GM12872 (cell line): ENCODE measurements around the gene CD2AP.

ENCODE experiments used
- TF ChIP-seq, protein P1 (sequence below): IDR thresholded peaks from 3 replicates; pipeline ENCODE4 v1.5.1; 2011; ENCODE audit warnings: low read depth, mild to moderate bottlenecking, low read length, moderate library complexity; ENCODE audit not compliant: insufficient read depth

CD2AP gene

DNA sequence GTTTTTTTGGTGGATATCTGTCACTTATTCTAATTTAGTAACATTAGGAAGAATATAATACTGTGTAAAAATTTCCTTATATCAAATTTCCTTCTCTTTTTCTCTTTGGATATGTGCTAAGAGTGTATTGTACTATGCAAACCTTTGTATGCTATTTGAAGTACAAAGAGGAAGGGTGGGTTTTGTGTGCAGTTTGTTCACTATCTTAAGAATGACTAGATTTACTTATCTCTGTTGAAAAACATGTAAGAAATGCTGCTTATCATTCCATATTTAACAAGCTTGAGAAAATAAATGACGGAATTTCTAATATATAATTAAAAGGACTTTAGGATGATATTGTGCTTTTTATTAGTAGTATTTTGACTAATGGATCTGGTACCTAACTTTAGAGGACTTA, 13.1 kb downstream of the CD2AP start:
- TF ChIP-seq, protein P1, sequence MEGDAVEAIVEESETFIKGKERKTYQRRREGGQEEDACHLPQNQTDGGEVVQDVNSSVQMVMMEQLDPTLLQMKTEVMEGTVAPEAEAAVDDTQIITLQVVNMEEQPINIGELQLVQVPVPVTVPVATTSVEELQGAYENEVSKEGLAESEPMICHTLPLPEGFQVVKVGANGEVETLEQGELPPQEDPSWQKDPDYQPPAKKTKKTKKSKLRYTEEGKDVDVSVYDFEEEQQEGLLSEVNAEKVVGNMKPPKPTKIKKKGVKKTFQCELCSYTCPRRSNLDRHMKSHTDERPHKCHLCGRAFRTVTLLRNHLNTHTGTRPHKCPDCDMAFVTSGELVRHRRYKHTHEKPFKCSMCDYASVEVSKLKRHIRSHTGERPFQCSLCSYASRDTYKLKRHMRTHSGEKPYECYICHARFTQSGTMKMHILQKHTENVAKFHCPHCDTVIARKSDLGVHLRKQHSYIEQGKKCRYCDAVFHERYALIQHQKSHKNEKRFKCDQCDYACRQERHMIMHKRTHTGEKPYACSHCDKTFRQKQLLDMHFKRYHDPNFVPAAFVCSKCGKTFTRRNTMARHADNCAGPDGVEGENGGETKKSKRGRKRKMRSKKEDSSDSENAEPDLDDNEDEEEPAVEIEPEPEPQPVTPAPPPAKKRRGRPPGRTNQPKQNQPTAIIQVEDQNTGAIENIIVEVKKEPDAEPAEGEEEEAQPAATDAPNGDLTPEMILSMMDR = no peak

DNA sequence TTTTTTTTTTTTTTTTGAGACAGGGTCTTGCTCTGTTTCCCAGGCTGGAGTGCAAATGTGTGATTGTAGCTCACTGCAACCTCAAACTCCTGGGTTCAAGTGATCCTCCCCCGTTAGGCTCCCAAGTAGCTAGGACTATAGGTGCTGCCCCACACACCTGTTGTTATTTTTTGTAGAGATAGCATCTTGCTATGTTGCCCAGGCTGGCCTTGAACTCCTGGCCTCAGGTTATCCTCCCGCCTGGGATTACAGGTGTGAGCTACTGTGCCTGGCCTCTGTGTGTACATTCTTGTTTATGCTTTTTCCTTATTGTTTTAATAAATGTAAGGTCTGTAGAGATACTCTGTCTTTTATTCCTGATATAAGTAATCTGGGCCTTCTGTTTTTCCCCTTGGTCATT, 14.8 kb downstream of the CD2AP start:
- TF ChIP-seq, protein P1 = no peak

GRCh38 chr6:47495207-47495606, 17.6 kb downstream of the CD2AP start:
- TF ChIP-seq, protein P1 = no peak

- TF ChIP-seq, protein P1 = no peak
Measured at GRCh38 chr6:47495954-47496545, 18.5 kb downstream of the CD2AP start.

GRCh38 chr6:47496935-47497579, 19.5 kb downstream of the CD2AP start:
- TF ChIP-seq, protein P1 = no peak

DNA sequence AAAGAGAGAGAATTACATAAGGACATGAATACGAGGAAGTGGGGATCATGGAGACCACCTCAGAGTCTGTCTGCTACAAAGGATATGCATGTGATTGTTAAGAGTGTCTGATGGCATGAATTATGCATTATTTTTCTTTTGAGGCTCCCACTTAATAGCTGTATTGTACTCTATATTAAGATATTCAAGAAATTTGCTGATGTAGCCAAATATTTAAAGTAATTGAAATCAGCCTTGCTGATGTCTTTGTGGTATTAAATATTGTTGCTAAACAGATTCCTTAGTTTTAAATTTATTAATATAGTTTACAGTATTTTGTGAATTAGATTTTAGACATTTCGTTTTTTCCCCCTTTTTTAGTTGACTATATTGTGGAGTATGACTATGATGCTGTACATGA, 25.3 kb downstream of the CD2AP start:
- TF ChIP-seq, protein P1 = no peak

GRCh38 chr6:47509937-47510336, 32.3 kb downstream of the CD2AP start:
- TF ChIP-seq, protein P1 = no peak
